DMS 273 treated with DMSO at 0.1 percent for 48 hours (cell line): ENCODE measurements around the gene RNASE13.

ENCODE experiments used
- DNase-seq: peaks from one replicate; lab custom pipeline; 2025; lab: John Stamatoyannopoulos, UW

RNASE13 gene

GRCh38 chr14:21063479-21063878 lies 28.9 kb upstream of the RNASE13 start:
- no peak for DNase-seq

DNA sequence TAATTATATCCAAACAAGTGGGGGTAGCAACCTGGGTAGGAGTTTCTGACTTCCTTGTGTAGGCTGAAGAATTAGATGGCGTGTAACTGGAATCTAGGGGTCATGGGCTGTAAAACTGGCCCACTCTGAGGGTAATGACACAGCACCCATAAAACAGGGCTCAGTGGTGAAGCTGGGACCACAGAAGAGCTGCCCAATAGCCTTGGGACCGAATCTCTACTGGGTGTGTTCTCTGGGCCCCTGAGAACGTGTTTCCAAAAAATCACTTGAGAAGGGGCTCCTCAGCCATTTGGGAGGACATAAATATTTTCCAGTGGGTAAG lies 26.7 kb upstream of the RNASE13 start:
- DNase-seq = no peak

DNA sequence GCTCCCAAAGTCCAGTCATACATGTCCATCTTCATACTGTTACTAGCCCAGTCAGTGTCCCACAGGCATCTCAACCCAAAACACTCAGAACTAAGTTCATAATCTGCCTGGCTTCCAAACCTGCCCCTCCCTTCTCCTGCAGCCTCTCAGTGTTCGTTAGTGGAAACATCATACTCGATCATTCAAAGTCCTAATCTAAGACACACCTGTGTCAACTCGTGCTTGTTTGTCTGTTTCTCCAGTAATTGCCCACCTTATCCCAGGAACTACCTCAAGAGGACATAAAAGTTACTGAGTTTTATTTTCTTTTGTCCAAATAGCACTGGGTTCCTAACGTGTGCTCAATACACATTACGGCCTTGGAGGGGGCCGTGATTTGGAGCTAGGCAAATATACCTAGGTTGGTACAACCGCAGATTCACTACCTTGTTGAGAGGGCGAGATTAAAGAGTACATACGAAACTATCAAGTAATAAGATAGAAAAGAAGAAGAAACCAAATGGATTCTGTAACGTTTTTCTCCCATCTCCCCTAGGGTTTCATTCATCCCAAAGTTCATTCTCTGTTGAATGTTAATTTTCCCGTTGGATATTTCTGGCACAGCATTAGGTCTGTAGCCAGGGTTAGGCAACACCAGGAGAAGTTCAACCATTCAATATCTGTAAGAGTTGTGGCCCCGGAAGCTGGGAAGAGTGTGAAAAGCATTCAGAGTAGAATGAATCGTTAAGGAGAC lies 26.2 kb upstream of the RNASE13 start:
- no peak for DNase-seq

GRCh38 chr14:21059842-21060613 lies 25.4 kb upstream of the RNASE13 start:
- no peak for DNase-seq

DNA sequence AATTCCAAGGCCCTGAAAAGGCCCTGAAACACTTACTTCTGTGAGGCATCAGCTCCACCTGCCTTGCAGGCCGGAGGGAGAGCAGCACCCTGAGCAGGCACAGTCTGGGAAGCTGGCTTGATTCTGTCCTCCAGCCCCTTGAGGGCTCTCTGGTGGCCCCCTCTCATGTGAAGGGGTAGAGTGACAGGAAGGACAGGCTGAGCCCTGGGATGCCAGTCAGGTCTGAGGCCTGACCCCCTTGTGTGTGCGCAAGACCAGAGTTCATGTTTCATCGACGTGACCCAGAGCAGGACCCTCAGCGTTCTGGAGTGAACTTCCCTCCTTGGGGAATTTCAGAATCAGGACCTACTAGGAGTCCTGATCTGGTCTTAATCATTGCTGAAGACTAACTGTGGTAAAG lies 24.3 kb upstream of the RNASE13 start:
- DNase-seq = no peak

GRCh38 chr14:21057803-21058675 lies 23.4 kb upstream of the RNASE13 start, which contains the start of gene RNASE8:
TSS of gene RNASE8 (plus strand) at chr14:21057822. CDS start at chr14:21057893, 71 bp downstream.
- no peak for DNase-seq

DNA sequence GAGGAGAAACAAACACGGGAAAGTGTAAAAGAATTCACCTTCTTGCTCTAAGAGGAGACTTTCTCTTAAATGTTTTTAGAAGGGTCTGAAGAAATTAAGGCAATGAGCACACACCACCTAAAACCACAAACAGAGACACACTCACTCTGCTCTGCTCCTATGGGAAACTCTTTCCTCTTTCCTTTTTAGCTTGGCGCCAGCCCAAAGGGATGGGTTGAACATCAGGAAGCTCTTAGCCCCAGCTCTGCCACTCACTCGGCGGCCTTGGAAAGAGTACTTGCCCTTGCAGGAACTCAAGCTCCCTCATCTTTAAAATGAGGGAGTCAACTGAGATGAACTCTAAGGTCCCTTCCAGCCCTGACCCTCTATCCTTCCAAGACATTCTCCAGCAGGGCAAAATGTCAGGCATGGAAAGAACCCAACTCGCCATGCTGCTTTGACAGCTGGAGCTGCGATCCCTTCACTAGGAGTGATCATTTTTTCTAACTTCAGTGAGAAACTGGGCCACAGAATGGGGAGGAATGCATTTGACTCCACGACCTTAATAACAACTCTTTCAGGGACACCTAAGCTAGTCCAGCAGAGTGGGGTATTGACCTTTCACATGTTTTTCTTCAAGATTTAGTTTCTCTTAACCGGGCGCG lies 22.0 kb upstream of the RNASE13 start:
- DNase-seq = no peak

DNA sequence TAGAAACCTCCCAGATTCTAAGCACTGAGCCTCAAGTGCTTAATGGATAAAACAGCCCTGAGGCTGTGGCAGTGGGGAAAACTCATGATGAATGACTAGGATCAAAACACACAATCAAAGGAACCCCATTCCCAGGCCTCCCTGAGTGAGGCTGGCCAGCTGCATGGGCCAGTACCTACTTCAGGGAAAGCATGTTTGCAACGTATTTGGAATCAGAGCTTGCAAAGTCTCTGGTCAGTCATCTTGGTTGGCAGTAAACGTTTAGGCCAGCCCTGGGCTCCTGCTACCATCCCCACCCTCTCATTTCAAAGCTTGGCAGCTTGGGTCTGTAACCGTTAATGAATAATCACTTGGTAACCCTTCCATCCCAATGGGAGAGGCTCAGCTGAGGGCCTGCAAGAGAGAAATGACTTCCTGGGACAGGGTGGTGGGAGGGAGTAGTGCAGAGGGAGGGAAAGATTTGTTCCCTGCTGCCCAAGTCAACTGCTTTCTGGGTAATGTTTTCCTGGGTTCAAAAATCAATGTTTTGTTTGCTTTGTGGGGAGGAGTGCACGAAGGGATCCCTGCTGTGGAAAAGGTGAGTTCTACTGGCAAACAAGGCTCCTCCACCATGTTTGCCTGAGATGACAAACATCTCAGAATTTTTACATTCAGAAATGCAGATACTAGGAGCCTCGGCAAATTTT lies 21.0 kb upstream of the RNASE13 start:
- DNase-seq = no peak

DNA sequence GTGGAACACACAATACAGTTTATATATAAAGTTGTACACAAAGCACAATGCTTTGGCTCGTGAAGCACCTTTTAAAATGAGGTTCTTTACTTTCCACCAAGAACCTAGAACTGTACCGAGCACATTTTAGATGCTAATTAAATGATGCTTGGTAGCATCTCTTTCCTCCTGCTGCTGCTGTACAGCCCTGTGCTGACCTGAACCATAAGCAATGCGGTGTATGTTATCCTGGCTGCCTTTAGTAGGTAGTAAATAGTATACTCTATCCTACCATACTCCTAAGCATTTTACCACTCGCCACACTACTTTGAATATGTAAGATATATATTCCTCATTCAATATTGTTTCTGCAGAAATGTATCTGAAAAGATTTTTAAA lies 20.1 kb upstream of the RNASE13 start:
- DNase-seq = no peak

DNA sequence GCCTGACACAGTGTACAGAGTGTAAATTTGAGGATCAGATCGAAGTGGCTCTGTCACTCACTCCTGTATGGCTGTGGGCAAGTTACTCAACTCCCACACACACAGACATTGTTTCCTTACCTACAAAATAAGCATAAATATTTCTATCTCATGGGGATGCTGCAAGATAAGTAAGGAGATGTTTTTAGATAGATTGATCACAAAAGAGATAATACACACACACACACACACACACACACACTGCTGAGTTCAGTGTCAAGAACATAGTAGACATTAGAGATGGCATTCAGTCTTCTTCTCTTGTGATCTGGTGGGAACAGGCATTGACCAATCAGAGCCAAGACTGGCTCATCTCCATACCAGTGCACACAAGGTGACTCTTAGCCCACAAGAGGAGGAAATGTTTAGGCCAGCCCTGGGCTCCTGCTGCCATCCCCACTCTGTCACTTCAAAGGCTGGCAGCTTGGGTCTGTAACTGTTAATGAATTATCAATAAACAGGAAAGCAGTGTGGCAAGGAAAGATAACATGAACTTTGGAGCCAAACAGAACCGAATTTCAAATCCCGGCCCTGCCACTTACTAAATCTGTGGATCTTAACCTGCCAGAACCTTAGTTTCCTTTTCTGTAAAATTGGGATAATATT lies 19.6 kb upstream of the RNASE13 start:
- no peak for DNase-seq

DNA sequence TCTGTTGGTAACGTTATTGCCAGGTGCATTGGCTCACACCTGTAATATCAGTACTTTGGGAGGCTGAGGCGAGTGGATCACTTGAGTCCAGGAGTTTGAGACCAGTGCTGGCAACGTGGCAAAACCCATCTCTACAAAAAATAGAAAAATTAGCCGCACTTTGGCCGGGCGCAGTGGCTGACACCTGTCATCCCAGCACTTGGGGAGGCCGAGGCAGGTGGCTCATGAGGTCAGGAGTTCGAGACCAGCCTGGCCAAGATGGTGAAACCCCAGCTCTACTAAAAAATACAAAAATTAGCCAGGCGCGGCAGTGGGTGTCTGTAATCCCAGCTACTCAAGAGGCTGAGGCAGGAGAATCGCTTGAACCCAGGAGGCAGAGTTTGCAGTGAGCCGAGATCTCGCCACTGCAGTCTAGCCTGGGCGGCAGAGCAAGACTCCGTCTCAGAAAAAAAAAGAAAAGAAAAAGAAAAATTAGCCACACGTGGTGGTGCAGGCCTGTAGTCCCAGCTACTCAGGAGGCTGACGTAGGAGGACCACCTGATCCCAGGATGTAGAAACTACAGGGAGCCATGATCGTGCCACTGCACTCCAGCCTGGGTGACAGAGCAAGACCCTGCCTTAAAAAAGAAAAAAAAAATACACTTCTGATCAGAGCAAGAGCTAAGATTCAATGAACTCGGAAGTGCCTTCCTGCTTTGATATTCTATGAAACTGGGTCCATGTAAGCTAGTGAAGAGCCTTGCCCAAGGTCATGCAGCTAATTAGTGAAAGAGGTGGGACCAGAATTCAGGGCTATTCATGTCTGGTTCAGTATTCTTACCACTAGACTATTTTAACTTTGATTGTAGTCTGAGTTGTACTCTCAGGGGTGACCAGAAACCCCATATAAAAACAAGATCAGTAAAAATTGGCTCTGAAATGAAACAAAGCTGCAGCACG lies 18.8 kb upstream of the RNASE13 start:
- no peak for DNase-seq

DNA sequence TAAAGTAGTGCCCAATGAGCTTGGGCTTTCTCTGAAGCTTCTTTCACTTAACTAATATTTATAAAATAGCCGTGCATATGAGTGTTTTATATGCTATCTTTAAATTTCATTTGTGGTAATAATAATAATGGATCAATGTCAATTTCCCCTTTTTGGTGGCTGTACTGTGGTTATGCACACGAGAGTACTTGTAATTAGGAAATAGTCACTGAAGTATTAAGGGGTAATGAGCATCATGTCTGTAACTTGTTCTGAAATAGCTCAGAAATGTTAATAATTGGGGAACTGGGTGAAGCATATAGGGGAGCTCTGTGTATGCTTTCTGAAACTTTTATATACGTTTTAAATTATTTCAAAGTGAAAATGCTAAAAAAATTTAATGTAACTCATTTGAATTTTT lies 16.0 kb upstream of the RNASE13 start:
- no peak for DNase-seq

DNA sequence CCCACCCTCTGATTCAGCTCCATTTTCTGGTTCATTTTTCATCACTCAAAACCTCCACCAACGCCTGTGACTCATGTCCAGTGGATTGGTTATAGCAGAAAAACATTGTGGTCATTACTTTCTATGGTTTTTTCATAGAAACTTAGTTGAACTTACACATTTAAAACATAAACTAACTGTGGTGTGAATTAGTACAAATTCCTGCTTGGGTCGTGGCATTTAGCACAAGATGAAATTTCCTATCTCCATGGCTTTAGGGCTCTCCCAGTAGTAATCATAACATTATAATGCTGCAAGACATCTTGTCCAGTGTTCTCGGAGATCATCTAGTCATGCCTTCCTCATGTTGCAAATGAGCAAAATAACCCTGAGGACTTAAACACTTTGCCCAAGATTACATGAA lies 14.7 kb upstream of the RNASE13 start:
- DNase-seq = no peak

- DNase-seq = no peak
These were observed 14.0 kb upstream of the RNASE13 start for GRCh38 chr14:21048638-21049037.

- DNase-seq = no peak
These were observed 12.8 kb upstream of the RNASE13 start for GRCh38 chr14:21047378-21047781.

- no peak for DNase-seq
These were observed 9.5 kb upstream of the RNASE13 start for GRCh38 chr14:21043974-21044618.

GRCh38 chr14:21043387-21043973 lies 8.9 kb upstream of the RNASE13 start:
- no peak for DNase-seq

DNA sequence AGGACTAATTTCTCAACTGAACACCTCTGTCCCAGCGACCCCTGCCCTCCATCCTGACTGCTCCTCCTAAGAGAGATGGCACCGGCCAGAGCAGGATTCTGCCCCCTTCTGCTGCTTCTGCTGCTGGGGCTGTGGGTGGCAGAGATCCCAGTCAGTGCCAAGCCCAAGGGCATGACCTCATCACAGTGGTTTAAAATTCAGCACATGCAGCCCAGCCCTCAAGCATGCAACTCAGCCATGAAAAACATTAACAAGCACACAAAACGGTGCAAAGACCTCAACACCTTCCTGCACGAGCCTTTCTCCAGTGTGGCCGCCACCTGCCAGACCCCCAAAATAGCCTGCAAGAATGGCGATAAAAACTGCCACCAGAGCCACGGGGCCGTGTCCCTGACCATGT lies 8.3 kb upstream of the RNASE13 start:
- no peak for DNase-seq
